GM19023 (cell line): ENCODE measurements around the gene CSTPP1.
"Not testable (repeated sequence)": the region's sequence is repeated elsewhere in the genome, so short reads cannot be mapped to it uniquely, and the experiment has no call there.

Source experiments
- ATAC-seq: cut with Tn5 transposase; IDR thresholded peaks from one replicate; pipeline ENCODE4 v1.9.1; 2021; ENCODE audit warnings: mild to moderate bottlenecking, moderate library complexity; ENCODE audit not compliant: unreplicated experiment

Gene CSTPP1

GRCh38 chr11:47189100-47189834 lies 252.7 kb downstream of the CSTPP1 start:
- ATAC-seq: no peak

DNA sequence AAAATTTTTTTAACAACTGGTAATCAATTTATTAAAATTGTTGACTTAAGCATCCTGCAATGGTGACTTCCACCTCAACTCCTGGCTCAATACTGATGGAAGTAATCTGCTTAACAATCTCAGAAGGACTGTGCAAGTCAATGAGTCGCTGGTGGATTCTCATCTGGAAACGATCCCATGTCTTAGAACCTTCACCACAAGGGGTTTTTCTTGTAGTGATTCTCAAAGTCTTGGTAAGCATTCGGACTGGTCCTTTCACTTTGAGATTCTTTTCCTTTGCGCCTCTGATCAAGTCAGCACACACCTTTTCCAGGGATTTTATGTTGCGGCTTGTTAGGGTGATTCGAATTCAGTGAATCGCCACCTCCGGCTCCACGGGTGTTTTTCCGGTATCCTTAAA lies 254.6 kb downstream of the CSTPP1 start:
- ATAC-seq: not testable (repeated sequence)

GRCh38 chr11:47192111-47192510 lies 255.6 kb downstream of the CSTPP1 start:
- ATAC-seq: no peak

- not testable (repeated sequence) for ATAC-seq
Measured at GRCh38 chr11:47198161-47198560, 261.6 kb downstream of the CSTPP1 start.

- no peak for ATAC-seq
Measured at GRCh38 chr11:47201015-47201414, 264.5 kb downstream of the CSTPP1 start.

- ATAC-seq: no peak
Measured at GRCh38 chr11:47202576-47202975, 266.0 kb downstream of the CSTPP1 start.

- no peak for ATAC-seq
Measured at GRCh38 chr11:47204637-47204989, 268.1 kb downstream of the CSTPP1 start.

- not testable (repeated sequence) for ATAC-seq
Measured at GRCh38 chr11:47206577-47206976, 270.0 kb downstream of the CSTPP1 start.

DNA sequence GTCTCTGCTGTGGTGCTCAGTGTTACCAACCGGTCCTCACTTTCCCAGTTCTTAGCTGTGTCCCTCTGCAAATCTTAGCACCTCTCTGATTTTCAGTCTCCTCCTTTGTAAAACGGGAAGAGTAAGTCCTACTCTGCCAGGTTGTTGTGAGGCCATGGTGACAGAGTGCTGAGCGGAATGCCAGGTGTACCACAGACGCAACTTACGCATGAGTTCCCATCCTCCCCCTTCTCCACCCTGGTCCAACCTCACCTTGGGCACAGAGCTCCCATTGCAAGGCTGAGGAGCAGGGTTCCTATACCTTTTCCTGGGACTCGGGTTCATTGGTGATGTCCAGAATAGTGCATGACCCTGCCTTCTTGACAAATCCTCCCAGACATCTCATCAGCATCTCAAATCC lies 270.9 kb downstream of the CSTPP1 start:
- ATAC-seq: no peak

DNA sequence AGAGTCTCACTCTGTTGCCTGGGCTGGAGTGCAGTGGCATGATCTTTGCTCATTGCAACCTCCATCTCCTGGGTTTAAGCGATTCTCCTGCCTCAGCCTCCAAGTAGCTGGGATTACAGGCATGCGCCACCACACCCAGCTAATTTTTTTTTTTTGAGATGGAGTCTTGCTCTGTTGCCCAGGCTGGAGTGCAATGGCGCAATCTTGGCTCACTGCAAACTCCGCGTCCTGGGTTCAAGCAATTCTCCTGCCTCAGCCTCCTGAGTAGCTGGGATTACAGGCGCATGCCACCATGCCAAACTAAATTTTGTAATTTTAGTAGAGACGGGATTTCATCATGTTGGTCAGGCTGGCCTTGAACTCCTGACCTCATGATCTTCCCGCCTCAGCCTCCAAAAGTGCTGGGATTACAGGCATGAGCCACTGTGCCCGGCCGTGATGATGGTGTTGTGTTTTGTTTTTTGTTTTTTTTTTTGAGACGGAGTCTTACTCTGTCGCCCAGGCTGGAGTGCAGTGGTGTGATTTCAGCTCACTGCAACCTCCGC lies 271.5 kb downstream of the CSTPP1 start:
- not testable (repeated sequence) for ATAC-seq

DNA sequence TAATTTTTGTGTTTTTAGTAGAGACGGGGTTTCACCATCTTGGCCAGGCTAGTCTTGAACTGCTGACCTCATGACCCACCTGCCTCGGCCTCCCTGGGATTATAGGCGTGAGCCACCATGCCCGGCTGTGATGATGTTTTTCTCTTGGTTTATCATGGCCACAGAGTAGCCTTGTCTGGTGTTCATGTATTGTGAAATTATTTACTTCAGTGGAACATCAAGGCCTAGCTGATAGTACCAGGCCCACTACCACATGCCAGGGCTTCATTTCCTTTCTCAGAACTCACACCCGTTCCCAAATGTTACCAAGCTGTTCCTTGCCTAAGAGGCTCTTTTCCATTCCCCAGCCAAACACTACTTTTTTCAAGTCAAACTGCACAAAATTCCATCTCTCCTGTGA lies 272.1 kb downstream of the CSTPP1 start:
- ATAC-seq: no peak
